G401.6 (cell line): ENCODE results near the gene CROCC.
"Not testable (repeated sequence)": the region's sequence is repeated elsewhere in the genome, so short reads cannot be mapped to it uniquely, and the experiment has no call there.

ENCODE experiments used
- FAIRE-seq: peaks from 2 replicates; lab custom pipeline; 2012; peaks lifted over from hg19 to GRCh38; lab: Jason Lieb, UNC

Gene CROCC, protein sequence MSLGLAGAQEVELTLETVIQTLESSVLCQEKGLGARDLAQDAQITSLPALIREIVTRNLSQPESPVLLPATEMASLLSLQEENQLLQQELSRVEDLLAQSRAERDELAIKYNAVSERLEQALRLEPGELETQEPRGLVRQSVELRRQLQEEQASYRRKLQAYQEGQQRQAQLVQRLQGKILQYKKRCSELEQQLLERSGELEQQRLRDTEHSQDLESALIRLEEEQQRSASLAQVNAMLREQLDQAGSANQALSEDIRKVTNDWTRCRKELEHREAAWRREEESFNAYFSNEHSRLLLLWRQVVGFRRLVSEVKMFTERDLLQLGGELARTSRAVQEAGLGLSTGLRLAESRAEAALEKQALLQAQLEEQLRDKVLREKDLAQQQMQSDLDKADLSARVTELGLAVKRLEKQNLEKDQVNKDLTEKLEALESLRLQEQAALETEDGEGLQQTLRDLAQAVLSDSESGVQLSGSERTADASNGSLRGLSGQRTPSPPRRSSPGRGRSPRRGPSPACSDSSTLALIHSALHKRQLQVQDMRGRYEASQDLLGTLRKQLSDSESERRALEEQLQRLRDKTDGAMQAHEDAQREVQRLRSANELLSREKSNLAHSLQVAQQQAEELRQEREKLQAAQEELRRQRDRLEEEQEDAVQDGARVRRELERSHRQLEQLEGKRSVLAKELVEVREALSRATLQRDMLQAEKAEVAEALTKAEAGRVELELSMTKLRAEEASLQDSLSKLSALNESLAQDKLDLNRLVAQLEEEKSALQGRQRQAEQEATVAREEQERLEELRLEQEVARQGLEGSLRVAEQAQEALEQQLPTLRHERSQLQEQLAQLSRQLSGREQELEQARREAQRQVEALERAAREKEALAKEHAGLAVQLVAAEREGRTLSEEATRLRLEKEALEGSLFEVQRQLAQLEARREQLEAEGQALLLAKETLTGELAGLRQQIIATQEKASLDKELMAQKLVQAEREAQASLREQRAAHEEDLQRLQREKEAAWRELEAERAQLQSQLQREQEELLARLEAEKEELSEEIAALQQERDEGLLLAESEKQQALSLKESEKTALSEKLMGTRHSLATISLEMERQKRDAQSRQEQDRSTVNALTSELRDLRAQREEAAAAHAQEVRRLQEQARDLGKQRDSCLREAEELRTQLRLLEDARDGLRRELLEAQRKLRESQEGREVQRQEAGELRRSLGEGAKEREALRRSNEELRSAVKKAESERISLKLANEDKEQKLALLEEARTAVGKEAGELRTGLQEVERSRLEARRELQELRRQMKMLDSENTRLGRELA (N-terminal part only)

DNA sequence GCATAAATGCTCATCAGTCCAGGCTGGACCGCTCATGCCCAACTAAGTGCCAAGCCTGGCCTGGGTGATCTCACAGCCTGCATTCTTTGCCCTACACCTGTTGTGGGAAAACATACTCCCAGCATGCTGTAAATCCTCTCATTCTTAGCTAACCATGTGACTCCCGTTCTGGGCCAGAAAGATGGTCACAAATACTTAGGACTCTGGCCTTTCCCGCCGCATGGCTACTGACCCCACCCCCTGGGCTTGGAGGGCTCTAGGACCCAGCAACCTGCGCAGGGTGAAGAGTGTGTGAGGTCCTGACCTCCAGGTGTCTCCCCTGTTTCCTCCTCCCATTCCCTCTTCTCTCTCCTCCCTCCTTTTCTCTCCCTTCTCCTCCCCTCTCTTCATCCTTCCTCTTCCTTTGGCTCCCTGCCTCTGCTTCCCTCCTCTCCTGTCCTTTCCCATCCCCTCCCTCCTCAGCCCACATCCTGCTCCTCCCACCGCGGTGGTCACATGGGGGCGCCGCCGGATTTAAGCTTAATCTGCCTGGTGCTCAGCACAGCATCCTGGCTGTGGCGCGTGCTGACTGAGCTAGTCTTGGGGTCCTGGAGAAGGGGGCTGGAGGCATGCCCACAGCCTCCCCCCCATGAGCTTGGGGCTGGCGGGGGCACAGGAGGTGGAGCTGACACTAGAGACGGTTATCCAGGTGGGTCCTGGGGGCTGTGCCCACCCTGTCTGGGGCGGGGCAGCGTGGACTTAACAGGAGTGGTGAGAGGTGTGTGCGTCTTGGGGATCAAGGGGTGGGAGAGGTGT, at the start of gene CROCC:
CROCC (plus strand) TSS at position 541 of the 795 bp plus-strand sequence; CDS start at position 629, 88 bp downstream.
- peak; percentile 94 for FAIRE-seq

DNA sequence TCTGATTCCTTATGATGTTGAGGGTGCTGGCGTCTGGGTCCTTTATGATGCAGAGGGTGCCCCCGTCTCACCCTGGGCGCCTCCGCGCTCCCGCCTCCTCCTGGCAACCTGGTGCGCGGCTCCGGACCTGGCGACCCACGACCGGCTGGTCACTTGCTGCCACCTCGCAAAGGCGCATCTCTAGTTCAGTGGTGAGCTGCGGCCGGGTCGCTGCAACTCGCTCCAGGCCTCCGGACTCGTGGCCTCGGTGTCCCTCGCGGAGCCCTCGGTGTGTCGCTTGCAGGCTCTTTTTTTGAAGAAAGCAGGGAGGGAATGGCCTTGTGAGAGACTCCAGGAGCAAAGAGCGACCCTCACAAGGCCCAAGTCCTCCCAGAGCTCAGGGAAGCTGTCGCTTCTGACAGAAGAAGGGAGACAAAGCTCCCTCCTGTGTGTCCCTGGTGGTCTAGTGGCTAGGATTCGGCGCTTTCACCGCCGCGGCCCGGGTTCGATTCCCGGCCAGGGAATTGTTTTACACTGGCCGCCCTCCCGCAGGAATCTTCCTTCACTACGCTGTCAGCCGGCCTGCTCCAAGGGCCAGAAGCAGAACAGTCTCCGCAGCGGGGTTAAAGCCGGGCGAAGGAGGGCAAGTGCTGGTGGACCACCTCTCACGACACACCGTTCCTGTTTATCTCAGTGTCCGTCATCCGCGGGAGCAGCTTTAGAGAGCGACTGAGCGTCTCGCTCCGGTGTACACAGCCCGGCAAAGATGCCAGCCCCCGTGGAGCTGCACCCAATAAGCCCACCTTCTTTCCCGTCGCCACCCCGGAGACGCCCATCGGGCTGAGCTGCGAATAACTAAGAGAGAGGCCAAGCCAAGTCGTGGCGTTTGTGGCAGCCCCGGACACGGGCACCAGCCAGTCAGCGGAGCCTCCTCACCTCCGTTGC, 49.3 kb upstream of the CROCC start:
- peak; percentile 99 for FAIRE-seq

DNA sequence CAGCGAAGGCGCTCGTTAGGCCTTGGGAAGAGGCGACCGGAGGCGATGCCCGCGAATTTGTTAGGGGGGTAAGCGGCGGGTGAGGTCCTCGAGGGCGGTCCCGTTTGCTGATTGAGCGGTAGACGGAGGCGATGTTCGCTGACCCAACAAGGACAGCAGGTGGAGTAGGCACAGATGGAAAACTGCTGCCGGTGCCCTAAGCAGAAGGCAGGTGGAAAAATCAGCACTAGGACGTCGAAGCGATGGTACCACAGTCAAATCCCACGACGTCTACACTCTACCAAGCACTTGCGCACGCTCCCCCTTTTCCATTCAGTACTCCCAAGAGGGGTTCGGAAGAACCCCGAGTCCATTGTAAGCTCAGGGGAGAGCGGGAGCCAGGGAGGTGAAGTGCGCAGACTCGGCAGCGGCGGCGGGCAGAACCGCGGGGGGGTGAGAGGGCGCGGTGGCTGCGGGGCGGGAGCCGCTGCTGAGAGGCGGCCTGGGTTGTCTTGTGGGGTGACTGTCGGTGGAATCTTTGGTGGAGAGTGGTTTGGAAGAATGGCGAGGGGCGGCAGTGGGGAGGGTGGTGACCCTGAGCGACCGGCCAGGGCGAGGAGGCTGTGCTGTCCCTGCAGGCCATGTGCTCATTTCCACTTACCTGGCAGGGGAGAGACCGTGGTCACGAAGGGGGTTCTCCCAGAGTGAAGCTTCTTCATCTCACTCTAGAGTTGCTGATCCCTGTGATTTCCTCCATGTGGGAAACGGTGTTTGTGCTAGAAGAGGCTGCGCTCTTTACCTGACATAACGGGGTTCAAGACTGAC, 48.5 kb upstream of the CROCC start:
- FAIRE-seq: not testable (repeated sequence)

DNA sequence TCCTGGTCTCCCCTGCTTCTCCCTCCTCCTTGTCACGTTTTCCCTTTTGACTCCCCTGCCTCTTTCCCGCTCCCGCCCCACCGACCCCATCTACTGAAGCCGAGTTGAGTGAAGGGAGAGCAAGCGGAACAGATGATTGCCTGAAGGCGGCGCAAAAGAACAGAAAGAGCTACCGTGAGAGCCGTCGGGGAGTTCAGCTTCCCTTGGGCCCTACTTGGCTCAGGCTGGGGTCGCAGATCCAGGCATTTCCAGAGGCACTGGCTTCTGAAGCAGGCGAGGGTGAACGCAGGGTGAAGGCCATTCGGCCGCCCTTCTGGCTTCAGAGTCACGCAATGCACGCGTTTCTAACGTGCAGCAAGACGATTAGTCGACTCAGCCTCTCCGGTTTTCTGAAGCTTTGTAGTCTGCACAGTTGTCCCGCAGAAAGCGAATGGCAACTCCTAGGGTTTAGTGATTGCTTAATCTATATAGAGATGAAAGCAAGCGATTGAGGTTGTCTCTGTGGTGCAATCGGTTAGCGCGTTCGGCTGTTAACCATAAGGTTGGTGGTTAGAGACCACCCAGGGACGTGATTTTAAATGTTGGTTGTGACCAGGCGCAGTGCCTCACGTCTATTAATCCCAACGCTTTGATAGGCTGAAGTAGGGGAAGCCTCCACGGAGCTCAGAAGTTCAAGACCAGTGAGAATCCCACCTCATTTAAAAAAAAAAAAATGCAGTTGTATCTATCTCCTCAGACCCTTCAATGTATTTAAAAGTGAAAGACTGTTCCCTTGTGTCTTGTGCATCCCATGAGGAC, 46.6 kb upstream of the CROCC start:
- not testable (repeated sequence) for FAIRE-seq

DNA sequence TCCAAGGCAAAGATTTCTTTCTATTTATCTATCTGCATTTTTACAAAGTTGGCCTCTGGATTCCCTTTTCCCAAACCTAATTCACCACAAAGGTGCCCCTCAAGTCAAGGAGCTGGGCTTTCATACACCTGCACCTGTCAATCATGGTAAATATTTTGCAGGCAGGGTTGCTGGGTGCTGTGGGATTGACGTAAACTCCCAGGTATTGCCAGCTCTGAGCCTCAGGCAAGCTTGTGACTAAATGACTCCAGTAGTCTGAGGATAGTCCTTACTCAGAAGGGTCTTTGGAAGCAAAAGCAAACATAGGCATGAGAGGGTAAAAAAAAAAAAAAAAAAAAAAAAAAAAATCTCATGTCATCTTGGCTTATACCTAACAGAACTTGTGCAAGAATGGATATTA, 40.0 kb upstream of the CROCC start:
- FAIRE-seq: not testable (repeated sequence)

DNA sequence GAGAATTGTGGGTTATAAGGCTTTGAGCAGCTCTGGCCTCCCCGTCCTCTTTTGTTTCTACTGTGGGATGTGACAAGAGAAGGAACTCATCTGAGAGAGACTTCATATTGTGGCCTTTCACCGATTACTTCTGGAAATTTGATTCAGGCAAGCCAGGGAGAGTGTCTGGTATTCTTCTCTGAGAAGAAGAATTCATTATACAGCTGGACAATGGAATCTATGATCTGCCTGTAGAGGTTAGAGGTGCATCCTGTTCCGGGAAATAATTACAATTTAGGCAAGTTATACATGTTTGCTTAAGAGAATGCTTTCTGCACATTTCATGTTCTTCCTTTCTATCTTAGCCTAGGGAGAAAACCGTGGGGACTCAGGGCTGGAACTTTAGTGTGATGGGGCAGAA, 38.7 kb upstream of the CROCC start:
- no peak for FAIRE-seq

DNA sequence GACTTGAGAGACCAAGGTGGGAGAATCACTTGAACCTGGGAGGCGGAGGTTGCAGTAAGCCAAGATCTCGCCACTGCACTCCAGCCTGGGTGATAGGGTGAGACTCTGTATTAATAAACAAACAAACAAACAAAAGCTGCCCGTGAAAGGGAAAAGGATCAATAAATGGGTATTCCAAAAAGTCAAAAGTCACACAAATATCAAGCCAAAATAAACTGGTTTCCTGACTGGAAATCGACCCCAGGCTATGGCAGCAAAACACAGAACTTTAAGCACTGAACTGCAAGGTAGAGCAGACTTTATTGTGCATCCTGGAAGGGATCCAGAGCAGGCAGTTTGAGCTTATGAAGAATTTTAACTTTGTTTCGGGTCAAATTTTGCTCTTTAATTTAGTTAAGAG, 37.2 kb upstream of the CROCC start:
- not testable (repeated sequence) for FAIRE-seq

DNA sequence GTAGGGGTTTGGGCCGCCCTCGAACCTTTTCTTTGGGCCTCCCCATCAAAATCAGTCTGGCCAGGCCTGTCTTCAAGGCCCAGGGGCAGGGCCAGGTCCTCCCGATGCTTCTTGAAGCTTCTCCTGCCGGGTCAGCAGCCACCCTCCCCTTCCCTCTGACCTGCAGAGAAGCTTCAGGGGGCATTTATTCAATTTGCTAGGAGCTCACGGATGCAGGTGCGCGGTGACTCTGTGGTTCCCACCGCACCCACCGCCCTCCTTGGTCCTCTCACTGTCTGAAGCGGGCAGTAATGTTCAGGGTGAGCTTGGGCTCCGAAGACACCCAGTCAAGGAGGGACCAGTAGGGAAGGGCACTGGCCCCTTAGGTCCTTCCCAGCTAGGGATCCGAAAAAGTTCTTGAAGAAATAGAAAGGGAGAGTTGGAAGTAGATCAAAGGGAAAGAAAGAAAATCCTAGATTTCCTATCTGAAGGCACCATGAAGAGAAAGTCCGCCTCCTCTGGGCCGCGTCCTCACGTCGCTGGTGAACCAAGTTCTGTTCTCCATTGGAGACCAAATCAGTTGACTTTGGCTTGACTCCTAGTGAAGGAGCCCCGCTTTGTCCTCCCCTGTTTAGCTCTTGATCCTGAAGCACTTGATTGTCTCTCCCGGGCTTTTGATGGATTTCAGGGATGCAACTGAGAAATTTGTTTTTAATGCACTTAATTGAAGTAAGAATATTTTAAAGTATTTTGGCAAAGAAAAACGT, 34.7 kb upstream of the CROCC start:
- no peak for FAIRE-seq

DNA sequence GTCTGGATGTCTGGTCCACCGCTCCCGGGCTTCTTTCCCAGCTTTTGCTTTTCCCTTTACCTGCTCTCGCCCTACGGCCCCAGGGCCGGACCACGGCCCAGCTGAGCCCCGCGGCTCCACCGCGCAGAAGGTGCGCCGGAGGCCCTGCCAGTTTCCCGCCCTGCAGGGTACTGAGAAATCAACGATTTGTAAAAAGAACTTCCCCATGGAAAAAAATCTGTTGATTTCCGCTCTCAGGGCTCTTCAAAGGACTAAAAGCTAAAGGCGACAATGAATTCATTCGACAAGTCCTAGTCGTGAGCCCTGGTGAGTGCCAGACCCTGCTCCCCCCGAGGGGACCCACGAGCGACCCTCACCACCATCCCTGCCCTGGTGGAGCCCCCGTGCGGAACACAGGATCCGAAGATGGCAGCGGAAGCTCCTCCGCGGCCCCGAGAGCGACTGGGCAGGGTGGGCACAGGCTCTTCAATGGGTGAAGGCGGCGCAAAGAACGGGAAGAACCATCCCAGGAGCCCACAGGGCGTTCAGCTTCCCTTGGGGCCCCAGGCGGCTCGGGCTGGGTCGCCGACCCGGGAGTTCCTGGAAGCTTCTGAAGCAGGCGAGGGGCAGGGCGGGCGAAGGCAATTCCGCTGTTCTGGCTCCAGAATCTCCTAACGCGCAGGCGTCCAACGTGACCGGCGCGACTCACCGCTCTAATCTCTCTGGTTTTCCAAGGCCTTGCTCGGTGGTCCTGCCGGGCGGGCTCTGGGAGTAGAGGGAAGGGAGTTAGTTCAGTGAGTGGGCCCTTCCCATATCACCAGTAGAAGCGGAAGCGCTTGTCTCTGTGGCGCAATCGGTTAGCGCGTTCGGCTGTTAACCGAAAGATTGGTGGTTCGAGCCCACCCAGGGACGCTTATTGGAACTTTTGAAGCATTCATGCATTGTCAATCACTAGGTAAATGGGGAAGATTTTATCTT, 32.6 kb upstream of the CROCC start:
- peak; percentile 74 for FAIRE-seq

DNA sequence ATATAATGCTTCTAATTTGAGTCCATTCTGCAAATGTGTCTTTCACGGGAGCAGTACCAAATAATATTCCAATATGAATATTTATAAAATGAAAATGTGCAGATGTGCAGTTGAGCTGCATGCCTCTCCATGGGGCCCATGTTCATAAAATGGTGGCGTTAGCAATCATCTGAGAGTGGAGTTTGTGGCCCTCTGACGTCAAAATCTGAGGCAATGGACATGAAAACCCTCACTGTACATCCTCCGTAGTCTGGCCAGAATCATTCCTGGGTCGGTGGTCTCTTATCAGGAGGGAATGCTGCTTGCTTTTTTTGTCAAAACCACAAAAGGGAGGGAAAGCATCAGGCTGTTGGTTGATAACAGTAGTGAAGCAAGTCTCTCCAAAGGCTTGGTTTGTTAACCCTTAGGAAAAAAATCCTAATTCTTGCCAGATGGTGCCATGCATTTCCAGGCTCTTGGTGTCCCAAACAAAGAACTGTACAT, 31.2 kb upstream of the CROCC start:
- not testable (repeated sequence) for FAIRE-seq

DNA sequence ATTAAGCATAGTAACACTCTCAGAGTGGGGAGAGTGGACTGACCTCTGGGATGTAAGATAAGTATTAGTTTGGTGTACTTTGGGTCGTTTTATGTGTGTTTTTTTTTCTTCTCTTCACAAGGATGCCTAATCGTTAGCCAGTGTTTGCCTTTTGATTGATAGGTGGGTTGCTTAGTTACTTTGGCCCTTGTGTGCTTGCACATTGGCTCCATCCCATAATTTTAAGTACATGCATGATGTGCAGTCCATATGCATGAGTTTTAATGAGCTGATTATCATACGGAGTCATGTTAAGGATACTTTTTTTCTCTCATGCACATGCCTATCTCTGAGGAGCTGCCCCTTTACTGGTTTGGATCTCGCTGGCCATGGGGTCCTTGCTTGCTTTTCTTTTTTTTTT, 30.7 kb upstream of the CROCC start:
- not testable (repeated sequence) for FAIRE-seq

DNA sequence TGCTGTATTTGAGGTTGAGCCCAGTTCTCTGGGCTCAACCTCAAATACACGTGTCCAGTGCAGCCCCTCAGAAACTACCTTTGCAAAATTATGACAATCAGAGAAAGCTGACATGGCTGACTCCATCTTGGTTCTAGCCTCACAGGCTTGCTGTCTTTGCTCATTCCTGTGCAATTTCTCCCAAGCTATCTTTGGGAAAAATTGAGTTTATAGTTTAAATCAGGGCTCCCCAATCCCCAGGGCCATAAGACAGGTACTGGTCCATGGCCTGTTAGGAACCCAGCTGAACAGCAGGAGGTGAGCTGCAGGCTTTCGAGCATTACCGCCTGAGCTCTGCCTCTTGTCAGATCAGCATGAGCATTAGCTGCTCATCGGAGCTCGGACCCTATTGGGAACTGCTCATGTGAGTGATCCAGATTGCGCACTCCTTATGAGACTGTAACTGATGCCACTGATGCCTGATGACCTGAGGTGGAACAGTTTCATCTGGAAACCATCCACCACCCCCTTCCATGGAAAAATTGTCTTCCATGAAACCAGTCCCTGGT, 28.7 kb upstream of the CROCC start:
- FAIRE-seq: not testable (repeated sequence)

DNA sequence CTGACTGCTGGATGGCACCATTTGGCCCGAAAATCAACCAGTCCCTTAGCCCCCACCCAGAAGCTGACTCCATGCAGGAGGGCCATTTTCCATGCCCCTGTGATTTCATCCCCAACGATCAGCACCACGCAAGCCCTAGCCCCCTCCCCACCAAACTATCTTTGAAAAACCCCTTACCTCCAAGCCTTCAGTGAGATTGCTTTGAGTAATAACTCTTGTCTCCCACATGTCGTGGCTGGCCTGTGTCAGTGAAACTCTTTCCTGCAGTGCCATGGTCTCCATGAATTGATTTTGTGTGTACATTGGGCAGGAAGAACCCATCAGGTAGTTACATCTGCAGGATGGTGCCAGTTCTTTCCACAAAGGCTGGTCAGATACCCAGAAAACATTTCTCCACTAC, 27.9 kb upstream of the CROCC start:
- FAIRE-seq: not testable (repeated sequence)

DNA sequence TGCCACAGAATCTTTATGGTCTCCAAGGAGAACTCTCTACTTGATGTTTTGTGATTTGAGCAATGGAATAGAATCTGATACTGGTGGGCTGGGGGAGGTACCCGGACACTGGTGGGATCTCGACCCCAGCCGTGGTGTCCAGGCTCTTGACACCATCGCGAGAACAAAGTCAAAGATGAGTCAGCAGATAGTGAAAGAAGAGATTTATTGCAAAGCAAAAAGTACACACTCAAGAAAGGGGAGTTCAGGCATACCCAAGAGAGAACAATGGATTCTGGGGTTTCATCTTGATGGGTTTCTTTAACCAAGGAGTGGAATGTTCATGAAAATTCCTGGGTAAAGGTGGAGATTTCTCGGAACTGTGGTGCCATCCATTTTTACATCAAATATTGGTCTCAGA, 27.4 kb upstream of the CROCC start:
- FAIRE-seq: not testable (repeated sequence)

DNA sequence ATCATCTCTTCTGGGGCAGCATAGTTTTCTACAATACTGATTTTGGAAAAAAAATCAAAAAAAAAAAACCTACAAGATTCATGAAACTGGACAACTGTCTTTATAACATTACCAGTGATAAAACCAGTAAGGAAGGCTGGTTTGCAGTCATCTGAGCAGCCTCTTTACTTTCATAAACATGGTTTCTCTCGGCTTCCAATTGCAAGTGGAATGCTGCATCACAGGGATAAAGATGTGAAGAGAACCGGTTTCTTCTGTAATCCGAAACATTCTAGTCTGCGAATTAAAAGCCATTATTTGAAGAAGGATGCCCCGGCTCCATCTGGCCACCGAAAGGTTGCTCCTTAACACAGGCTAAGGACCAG, 26.5 kb upstream of the CROCC start:
- FAIRE-seq: not testable (repeated sequence)
